ENCODE measurements around the gene LBHD2. TPM values are rescaled to one million over a fixed set of nuclear protein-coding genes. Genes with fewer than 3 reads are reported as not detected.

LBHD2 gene
- total RNA-seq, 1 donor from 2014 or later = not detected

DNA sequence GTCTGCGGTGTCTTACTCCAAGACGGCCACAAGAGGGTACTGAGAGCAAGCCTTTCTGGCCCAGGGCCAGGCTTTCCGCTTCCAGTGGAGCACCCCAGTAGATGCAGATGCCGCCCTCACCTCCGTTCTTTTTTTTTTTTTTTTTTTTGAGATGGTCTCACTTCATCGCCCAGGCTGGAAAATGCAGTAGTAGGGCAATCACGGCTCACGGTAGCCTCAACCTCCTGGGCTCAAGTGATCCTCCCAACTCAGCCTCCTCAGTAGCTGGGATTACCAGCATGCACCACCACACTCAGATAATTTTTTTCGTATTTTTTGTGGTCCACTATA, 5.6 kb upstream of the LBHD2 start:
- TF ChIP-seq, protein P1, sequence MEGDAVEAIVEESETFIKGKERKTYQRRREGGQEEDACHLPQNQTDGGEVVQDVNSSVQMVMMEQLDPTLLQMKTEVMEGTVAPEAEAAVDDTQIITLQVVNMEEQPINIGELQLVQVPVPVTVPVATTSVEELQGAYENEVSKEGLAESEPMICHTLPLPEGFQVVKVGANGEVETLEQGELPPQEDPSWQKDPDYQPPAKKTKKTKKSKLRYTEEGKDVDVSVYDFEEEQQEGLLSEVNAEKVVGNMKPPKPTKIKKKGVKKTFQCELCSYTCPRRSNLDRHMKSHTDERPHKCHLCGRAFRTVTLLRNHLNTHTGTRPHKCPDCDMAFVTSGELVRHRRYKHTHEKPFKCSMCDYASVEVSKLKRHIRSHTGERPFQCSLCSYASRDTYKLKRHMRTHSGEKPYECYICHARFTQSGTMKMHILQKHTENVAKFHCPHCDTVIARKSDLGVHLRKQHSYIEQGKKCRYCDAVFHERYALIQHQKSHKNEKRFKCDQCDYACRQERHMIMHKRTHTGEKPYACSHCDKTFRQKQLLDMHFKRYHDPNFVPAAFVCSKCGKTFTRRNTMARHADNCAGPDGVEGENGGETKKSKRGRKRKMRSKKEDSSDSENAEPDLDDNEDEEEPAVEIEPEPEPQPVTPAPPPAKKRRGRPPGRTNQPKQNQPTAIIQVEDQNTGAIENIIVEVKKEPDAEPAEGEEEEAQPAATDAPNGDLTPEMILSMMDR (IDR thresholded peaks at IDR 0.05) = peak; percentile 72
- no peaks in the 10 kb centered on the region for H3K9me3 Mint-ChIP-seq (ENCODE audit: unreplicated experiment)
- no peaks in the 10 kb centered on the region for H3K27me3 Mint-ChIP-seq (ENCODE audit: unreplicated experiment)
- no peak overlapping the region for H3K4me3 Mint-ChIP-seq (ENCODE audit: unreplicated experiment)
- H3K36me3 Mint-ChIP-seq (ENCODE audit: unreplicated experiment) = no peaks in the 10 kb centered on the region
- no peak overlapping the region for H3K27ac Mint-ChIP-seq (ENCODE audit: unreplicated experiment)
- H3K4me1 Mint-ChIP-seq (ENCODE audit: unreplicated experiment) = peaks cover 5% of the 10 kb centered on the region
- DNase-seq (ENCODE audit: extremely low spot score, unreplicated experiment) = peak; percentile 89

DNA sequence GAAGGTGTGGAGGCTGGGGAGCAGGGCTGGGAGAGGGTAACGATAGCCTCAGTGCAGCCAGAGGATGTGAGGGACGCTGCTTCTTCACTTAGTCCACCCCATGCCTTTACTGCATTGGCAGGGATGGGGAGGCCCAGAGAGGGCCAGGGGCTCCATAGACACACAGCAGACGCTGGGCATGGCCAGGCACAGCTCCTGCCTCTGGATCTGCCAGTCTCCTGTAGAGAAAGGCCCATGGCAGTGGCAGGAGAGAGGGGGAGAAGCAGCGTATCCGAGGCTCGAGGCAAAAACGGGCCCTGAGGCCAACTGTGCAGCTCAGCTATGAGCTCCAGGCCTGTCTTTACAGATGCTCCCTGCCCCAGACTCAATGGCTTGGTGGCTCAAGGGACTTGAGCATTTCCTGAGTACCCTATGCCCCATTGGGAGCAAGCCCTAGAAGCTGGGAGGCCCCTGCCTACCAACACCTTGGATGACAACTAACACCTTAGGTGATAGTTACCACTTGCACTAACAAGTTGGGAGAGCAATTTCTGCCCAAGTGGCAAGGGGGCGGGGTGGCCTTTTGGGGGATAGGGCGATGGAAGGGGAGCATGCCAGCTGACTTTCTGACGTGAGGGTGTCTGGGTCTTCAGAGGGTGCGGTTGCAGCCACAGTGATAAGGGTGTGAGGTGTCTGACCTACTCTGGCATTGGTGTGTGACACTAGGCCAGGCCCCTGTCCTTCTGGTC, 5.0 kb upstream of the LBHD2 start:
- Mint-ChIP-seq H3K27ac (ENCODE audit: unreplicated experiment) (no peak overlapping the region), H3K4me3 (ENCODE audit: unreplicated experiment) (no peak overlapping the region), H3K9me3 (ENCODE audit: unreplicated experiment) (no peaks in the 10 kb centered on the region), H3K27me3 (ENCODE audit: unreplicated experiment) (peaks cover 2% of the 10 kb centered on the region), H3K4me1 (ENCODE audit: unreplicated experiment) (peaks cover 5% of the 10 kb centered on the region), H3K36me3 (ENCODE audit: unreplicated experiment) (no peaks in the 10 kb centered on the region)
- no peak for DNase-seq (ENCODE audit: extremely low spot score, unreplicated experiment)
- TF ChIP-seq, protein P1 (IDR thresholded peaks at IDR 0.05) = no peak

DNA sequence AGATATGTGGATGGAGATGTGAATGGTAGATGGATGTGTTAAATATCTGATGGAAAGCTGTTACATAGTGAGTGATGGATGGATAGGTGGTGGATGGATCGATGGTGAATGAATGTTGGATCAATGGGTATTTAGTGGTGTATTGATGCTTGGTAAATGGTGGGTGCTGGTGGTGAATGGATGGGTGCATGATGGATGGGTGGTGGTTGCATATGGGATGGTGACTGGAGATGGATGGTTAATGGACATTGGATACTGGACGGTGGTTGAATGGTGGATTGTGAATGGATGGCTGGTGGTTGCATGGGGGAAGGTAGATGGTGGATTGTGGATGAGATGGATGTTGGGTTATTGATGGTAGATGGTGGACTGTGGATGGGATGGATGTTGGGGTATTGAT, 2.1 kb upstream of the LBHD2 start:
- peaks cover 9% of the 10 kb centered on the region for H3K27me3 Mint-ChIP-seq (ENCODE audit: unreplicated experiment)
- H3K36me3 Mint-ChIP-seq (ENCODE audit: unreplicated experiment) = no peaks in the 10 kb centered on the region
- DNase-seq (ENCODE audit: extremely low spot score, unreplicated experiment) = no peak
- H3K4me1 Mint-ChIP-seq (ENCODE audit: unreplicated experiment) = peaks cover 3% of the 10 kb centered on the region
- H3K4me3 Mint-ChIP-seq (ENCODE audit: unreplicated experiment) = no peak overlapping the region
- H3K9me3 Mint-ChIP-seq (ENCODE audit: unreplicated experiment) = no peaks in the 10 kb centered on the region
- H3K27ac Mint-ChIP-seq (ENCODE audit: unreplicated experiment) = no peak overlapping the region
- TF ChIP-seq, protein P1 (IDR thresholded peaks at IDR 0.05) = no peak

DNA sequence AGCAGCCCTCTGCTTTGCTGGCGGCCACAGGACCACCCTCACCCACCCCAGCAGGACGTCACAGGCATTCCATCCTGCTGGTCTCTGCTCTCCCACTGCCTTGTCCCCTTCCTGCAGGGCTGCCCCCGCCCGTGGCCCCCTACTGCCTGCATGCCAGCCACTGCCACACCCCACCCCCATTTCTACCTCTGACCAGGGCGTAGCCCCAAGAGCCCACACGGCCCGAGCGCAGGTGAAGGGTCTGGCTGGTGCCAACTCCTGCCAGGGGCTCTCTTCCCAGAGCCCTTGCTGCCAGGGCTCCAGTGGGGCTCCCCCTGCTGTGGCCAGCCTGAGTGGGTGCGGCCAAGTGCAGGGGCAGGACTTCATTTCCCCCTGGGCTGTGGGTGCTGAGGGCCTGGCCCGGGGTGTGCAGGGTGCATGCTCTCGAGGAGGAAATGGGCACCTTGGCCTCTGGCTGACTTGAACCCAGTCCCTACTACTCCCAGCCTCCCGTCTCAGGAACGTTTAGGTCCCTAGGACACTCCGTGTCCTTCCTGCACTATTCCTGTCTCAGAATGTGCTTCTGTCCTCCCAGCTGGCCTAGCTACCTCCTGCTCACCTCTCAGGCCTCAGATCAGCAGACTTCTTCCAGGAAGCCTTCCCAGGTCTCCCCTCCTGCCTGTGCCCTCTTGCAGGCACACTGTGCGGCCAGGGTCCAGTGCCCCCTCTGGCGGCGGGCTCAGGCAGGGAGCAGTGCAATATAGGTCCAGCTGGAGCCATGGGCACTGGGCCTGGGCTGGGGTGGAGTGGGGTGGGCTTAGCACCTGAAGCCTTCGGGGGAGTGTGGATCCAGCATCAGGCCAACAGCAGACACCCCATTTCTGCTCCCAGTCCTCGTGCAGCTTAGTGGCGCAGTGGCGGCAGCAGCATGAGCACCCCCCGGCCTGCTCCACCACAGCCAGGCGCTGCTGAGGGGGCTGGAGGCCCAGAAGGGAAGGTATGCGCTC, 1.4 kb downstream of the LBHD2 start:
- no peaks in the 10 kb centered on the region for H3K36me3 Mint-ChIP-seq (ENCODE audit: unreplicated experiment)
- H3K9me3 Mint-ChIP-seq (ENCODE audit: unreplicated experiment) = no peaks in the 10 kb centered on the region
- H3K27ac Mint-ChIP-seq (ENCODE audit: unreplicated experiment) = no peak overlapping the region
- TF ChIP-seq, protein P1 (IDR thresholded peaks at IDR 0.05) = peak; percentile 29
- H3K4me1 Mint-ChIP-seq (ENCODE audit: unreplicated experiment) = peaks cover 3% of the 10 kb centered on the region
- no peak overlapping the region for H3K4me3 Mint-ChIP-seq (ENCODE audit: unreplicated experiment)
- peaks cover 12% of the 10 kb centered on the region for H3K27me3 Mint-ChIP-seq (ENCODE audit: unreplicated experiment)
- DNase-seq (ENCODE audit: extremely low spot score, unreplicated experiment) = no peak

DNA sequence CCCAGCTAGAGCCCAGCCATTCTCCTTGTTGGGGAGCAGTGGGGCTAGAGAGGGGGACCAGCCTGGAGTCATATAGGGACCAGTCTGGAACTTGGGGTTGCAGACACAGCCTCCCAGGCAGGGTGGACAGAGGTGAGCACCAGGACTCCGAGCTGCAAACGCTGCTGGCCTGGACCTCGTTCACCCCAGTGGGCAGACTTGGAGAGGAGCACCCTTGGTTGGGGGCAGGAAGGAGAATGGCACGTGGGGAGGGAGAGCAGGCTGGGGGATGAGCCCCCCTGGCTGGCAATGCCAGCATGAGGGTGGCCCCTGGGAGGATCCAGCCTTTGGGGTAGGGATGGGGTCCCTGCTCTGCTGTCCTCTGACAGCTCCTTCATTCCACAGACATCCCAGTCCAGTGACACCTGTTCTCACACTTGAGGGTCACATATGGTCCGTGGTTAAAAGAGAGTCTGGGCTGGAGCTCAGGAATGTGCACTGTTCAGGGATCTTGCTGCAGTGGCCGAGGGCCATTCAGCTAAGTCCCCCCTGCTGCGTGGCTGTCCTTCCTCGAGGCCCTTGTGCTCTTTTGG, 2.8 kb downstream of the LBHD2 start:
- TF ChIP-seq, protein P1 (IDR thresholded peaks at IDR 0.05) = no peak
- DNase-seq (ENCODE audit: extremely low spot score, unreplicated experiment) = no peak
- Mint-ChIP-seq H3K4me3 (ENCODE audit: unreplicated experiment) (no peak overlapping the region), H3K4me1 (ENCODE audit: unreplicated experiment) (peaks cover 3% of the 10 kb centered on the region), H3K27ac (ENCODE audit: unreplicated experiment) (no peak overlapping the region), H3K27me3 (ENCODE audit: unreplicated experiment) (peaks cover 12% of the 10 kb centered on the region), H3K36me3 (ENCODE audit: unreplicated experiment) (no peaks in the 10 kb centered on the region), H3K9me3 (ENCODE audit: unreplicated experiment) (no peaks in the 10 kb centered on the region)

Data from osteocyte (in vitro differentiated cells).